H9 (cell line): ENCODE results near the gene EBF4. TPM values are rescaled to one million over a fixed set of nuclear protein-coding genes. Genes with fewer than 3 reads are reported as not detected.

Experiments
- DNase-seq: peaks from one replicate; pipeline ENCODE4 v3.0.0-alpha.2; 2017
- H2AFZ ChIP-seq: one replicate; pipeline ENCODE4 v1.6.1; 2013; ENCODE audit warnings: mild to moderate bottlenecking, low read length, control low read depth, moderate library complexity
- H2AK5ac ChIP-seq: 2 replicates; pipeline ENCODE4 v1.6.1; 2013; ENCODE audit warnings: low read length, control low read depth, mixed read lengths; ENCODE audit not compliant: insufficient read length
- H2BK120ac ChIP-seq: one replicate; pipeline ENCODE4 v1.6.1; 2013; ENCODE audit warnings: low read depth, mild to moderate bottlenecking, low read length, control low read depth, inconsistent platforms; ENCODE audit not compliant: poor library complexity, severe bottlenecking
- H2BK12ac ChIP-seq: 2 replicates; pipeline ENCODE4 v1.6.1; 2013; ENCODE audit warnings: low read length, control low read depth, mixed read lengths, low read depth; ENCODE audit not compliant: insufficient read length
- H2BK15ac ChIP-seq: 2 replicates; pipeline ENCODE4 v1.6.1; 2013; ENCODE audit warnings: low read depth, low read length, control low read depth
- H2BK20ac ChIP-seq: one replicate; pipeline ENCODE4 v1.6.1; 2013; ENCODE audit warnings: low read depth, mild to moderate bottlenecking, low read length, control low read depth, inconsistent platforms; ENCODE audit not compliant: poor library complexity, severe bottlenecking
- H2BK5ac ChIP-seq: 2 replicates; pipeline ENCODE4 v1.6.1; 2013; ENCODE audit warnings: low read length, control low read depth, mixed read lengths; ENCODE audit not compliant: insufficient read length
- H3K14ac ChIP-seq: 2 replicates; pipeline ENCODE4 v1.6.1; 2013; ENCODE audit warnings: low read length, control low read depth; ENCODE audit not compliant: insufficient read depth
- H3K18ac ChIP-seq: 2 replicates; pipeline ENCODE4 v1.6.1; 2013; ENCODE audit warnings: low read depth, mild to moderate bottlenecking, mixed read lengths, low read length, control low read depth; ENCODE audit not compliant: insufficient read length
- H3K23ac ChIP-seq: 2 replicates; pipeline ENCODE4 v1.6.1; 2013; ENCODE audit warnings: low read length, control low read depth, mixed read lengths, low read depth; ENCODE audit not compliant: insufficient read length
- H3K23me2 ChIP-seq: 2 replicates; pipeline ENCODE4 v1.6.1; 2013; ENCODE audit warnings: low read depth, mild to moderate bottlenecking, mixed read lengths, low read length, control low read depth; ENCODE audit not compliant: insufficient read length, poor library complexity, severe bottlenecking
- H3K27ac ChIP-seq: 2 replicates; pipeline ENCODE4 v1.5.1; 2013; ENCODE audit warnings: low read length, control low read depth, mixed read lengths, low read depth; ENCODE audit not compliant: insufficient read length
- H3K27me3 ChIP-seq: 2 replicates; pipeline ENCODE4 v1.6.1; 2013; ENCODE audit warnings: low read length, control low read depth, inconsistent platforms; ENCODE audit not compliant: insufficient read depth
- H3K4ac ChIP-seq: 2 replicates; pipeline ENCODE4 v1.6.1; 2013; ENCODE audit warnings: low read depth, mild to moderate bottlenecking, control low read depth, inconsistent platforms, low read length, moderate library complexity
- H3K4me1 ChIP-seq: 2 replicates; pipeline ENCODE4 v1.6.1; 2013; ENCODE audit warnings: low read length, control low read depth, inconsistent platforms; ENCODE audit not compliant: insufficient read depth
- H3K4me2 ChIP-seq: 2 replicates; pipeline ENCODE4 v1.6.1; 2013; ENCODE audit warnings: low read length, control low read depth, mixed read lengths; ENCODE audit not compliant: insufficient read length, insufficient read depth
- H3K56ac ChIP-seq: 2 replicates; pipeline ENCODE4 v1.6.1; 2013; ENCODE audit warnings: low read depth, mild to moderate bottlenecking, mixed read lengths, low read length, control low read depth; ENCODE audit not compliant: insufficient read length
- H3K79me1 ChIP-seq: 2 replicates; pipeline ENCODE4 v1.6.1; 2013; ENCODE audit warnings: low read depth, mild to moderate bottlenecking, moderate library complexity, low read length, control low read depth, inconsistent platforms; ENCODE audit not compliant: insufficient read depth, poor library complexity, severe bottlenecking
- H3K79me2 ChIP-seq: 2 replicates; pipeline ENCODE4 v1.6.1; 2013; ENCODE audit warnings: low read length, control low read depth, inconsistent platforms; ENCODE audit not compliant: insufficient read depth
- H3K9ac ChIP-seq: 2 replicates; pipeline ENCODE4 v1.6.1; 2013; ENCODE audit warnings: low read length, control low read depth, mixed read lengths; ENCODE audit not compliant: insufficient read length; ENCODE audit errors: extremely low read depth
- H3K9me3 ChIP-seq: one replicate; pipeline ENCODE4 v1.6.1; 2013; ENCODE audit warnings: low read depth, low read length, inconsistent platforms; ENCODE audit not compliant: control insufficient read depth
- H3T11ph ChIP-seq: one replicate; pipeline ENCODE4 v1.6.1; 2013; ENCODE audit warnings: mild to moderate bottlenecking, low read length, control low read depth, inconsistent platforms
- H4K20me1 ChIP-seq: one replicate; pipeline ENCODE4 v1.6.1; 2013; ENCODE audit not compliant: control insufficient read depth, insufficient read length, insufficient read depth
- H4K5ac ChIP-seq: 2 replicates; pipeline ENCODE4 v1.6.1; 2013; ENCODE audit warnings: low read depth, mild to moderate bottlenecking, mixed read lengths, low read length, control low read depth; ENCODE audit not compliant: insufficient read length
- H4K8ac ChIP-seq: replicated peaks from 2 replicates; pipeline ENCODE4 v1.6.1; 2013; ENCODE audit warnings: low read length, control low read depth, mixed read lengths, low read depth; ENCODE audit not compliant: insufficient read length
- H4K91ac ChIP-seq: 2 replicates; pipeline ENCODE4 v1.6.1; 2013; ENCODE audit warnings: low read depth, mild to moderate bottlenecking, moderate library complexity, mixed read lengths, low read length, control low read depth; ENCODE audit not compliant: insufficient read length
- H3K27ac Mint-ChIP-seq, 3 experiments: 2 replicates in 2 of 3; 3 replicates in 1 of 3; pipeline ENCODE4 v1.8.0; 2020 to 2021; ENCODE audit warnings: mixed read lengths in 3 of 3, mild to moderate bottlenecking in 1 of 3, moderate library complexity in 1 of 3
- H3K27me3 Mint-ChIP-seq: 2 replicates; pipeline ENCODE4 v1.8.0; 2021; ENCODE audit warnings: low read depth, mild to moderate bottlenecking, moderate library complexity, mixed read lengths
- H3K36me3 Mint-ChIP-seq, 3 experiments: 2 replicates in 2 of 3; 3 replicates in 1 of 3; pipeline ENCODE4 v1.8.0; 2020 to 2021; ENCODE audit warnings: low read depth in 3 of 3, mixed read lengths in 3 of 3; ENCODE audit not compliant: insufficient read depth in 1 of 3
- H3K4me1 Mint-ChIP-seq, 2 experiments: 2 replicates each; pipeline ENCODE4 v1.8.0; 2020; ENCODE audit warnings: mixed read lengths in 2 of 2
- H3K4me3 Mint-ChIP-seq, 2 experiments: 2 replicates in 1 of 2; 3 replicates in 1 of 2; pipeline ENCODE4 v1.8.0; 2020 to 2021; ENCODE audit warnings: mild to moderate bottlenecking in 2 of 2, mixed read lengths in 2 of 2, moderate library complexity in 1 of 2
- H3K9me3 Mint-ChIP-seq, 2 experiments: 2 replicates in 1 of 2; 3 replicates in 1 of 2; pipeline ENCODE4 v1.8.0; 2020; ENCODE audit warnings: mild to moderate bottlenecking in 2 of 2, mixed read lengths in 2 of 2, moderate library complexity in 1 of 2
- WGBS: extraction: QIAGEN DNeasy Blood & Tissue Kit; methylation state at CpG from one replicate; pipeline ENCODE4 v1.1.7; 2013; ENCODE audit warnings: missing lambda C conversion rate, low lambda C conversion rate, mixed read lengths; ENCODE audit not compliant: insufficient read length; ENCODE audit errors: extremely low coverage; 5-methylcytosine and 5-hydroxymethylcytosine counted together
- total RNA-seq: library from RNA; stranded (reverse); gene quantifications from 2 replicates; pipeline ENCODE4 v1.2.1, GENCODE V29; 2021
- TF ChIP-seq, protein P1 (sequence below): fragments of 200-600 bp; sonication (generic); conservative IDR thresholded peaks from 3 replicates; pipeline ENCODE4 v1.8.0; 2021; ENCODE audit warnings: antibody characterized with exemption, mild to moderate bottlenecking

EBF4 gene
- total RNA-seq, 1 experiment from 2014 or later: 3.9 TPM

DNA sequence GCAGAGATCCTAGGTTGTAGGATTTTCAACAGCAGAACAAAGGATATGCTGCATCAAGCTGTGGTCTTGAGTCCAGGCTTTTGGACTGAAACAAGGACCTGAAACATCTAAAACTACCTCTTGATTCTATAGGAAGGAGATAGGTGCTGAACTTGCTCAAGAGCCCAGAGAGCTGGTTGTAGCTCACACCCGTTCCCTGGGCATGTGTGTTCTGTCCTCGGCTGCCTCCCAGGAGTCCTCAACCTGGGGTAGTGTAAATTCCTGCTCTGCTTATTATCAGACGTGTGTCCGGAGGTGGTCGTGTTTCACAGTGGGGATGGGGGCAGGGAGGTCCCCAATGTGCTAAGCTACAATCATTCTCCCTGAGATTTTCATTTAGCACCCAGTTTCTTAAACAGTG is 35.3 kb upstream of the EBF4 start:
- DNase-seq: no peak
- WGBS: no CpG with 5 or more reads among the region's 5 CpGs
- H3K23ac ChIP-seq: no peak overlapping the region
- H3K79me1 ChIP-seq: peaks cover 11% of the 10 kb centered on the region
- H2BK15ac ChIP-seq: no peak overlapping the region
- TF ChIP-seq, protein P1, sequence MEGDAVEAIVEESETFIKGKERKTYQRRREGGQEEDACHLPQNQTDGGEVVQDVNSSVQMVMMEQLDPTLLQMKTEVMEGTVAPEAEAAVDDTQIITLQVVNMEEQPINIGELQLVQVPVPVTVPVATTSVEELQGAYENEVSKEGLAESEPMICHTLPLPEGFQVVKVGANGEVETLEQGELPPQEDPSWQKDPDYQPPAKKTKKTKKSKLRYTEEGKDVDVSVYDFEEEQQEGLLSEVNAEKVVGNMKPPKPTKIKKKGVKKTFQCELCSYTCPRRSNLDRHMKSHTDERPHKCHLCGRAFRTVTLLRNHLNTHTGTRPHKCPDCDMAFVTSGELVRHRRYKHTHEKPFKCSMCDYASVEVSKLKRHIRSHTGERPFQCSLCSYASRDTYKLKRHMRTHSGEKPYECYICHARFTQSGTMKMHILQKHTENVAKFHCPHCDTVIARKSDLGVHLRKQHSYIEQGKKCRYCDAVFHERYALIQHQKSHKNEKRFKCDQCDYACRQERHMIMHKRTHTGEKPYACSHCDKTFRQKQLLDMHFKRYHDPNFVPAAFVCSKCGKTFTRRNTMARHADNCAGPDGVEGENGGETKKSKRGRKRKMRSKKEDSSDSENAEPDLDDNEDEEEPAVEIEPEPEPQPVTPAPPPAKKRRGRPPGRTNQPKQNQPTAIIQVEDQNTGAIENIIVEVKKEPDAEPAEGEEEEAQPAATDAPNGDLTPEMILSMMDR: no peak
- no peak overlapping the region for H3T11ph ChIP-seq
- no peaks in the 10 kb centered on the region for H3K9me3 ChIP-seq
- H3K4me1 Mint-ChIP-seq: peaks cover 15 to 18% of the 10 kb centered on the region in 2 experiments
- H3K4me3 Mint-ChIP-seq: peak overlapping the region in 1 of 2 experiments; percentile 8; a peak in 1 of 5 replicates
- peak overlapping the region in 2 of 3 experiments; percentile 22 to 81; a peak in 2 of 7 replicates for H3K27ac Mint-ChIP-seq
- peaks cover 71 to 97% (median 90%) of the 10 kb centered on the region in 3 experiments for H3K36me3 Mint-ChIP-seq
- H2BK12ac ChIP-seq: no peak overlapping the region
- H4K8ac ChIP-seq: no peak overlapping the region
- H3K27me3 Mint-ChIP-seq: peaks cover 3% of the 10 kb centered on the region; the same call in 1 of the 2 replicates
- H3K4ac ChIP-seq: no peak overlapping the region
- H3K9ac ChIP-seq: no peak overlapping the region
- H3K23me2 ChIP-seq: peaks cover 9% of the 10 kb centered on the region
- no peak overlapping the region for H3K18ac ChIP-seq
- H3K4me1 ChIP-seq: no peaks in the 10 kb centered on the region; the same call in 1 of the 2 replicates
- no peak overlapping the region for H2BK5ac ChIP-seq
- H3K14ac ChIP-seq: no peak overlapping the region
- H3K27me3 ChIP-seq: no peaks in the 10 kb centered on the region
- no peak overlapping the region for H4K91ac ChIP-seq
- H4K5ac ChIP-seq: no peak overlapping the region
- H3K9me3 Mint-ChIP-seq: no peaks in the 10 kb centered on the region
- H3K4me2 ChIP-seq: no peak overlapping the region
- peaks cover 17% of the 10 kb centered on the region for H3K79me2 ChIP-seq
- H2AK5ac ChIP-seq: no peak overlapping the region
- no peak overlapping the region for H3K27ac ChIP-seq
- no peak overlapping the region for H2AFZ ChIP-seq
- H2BK20ac ChIP-seq: no peak overlapping the region
- no peak overlapping the region for H3K56ac ChIP-seq
- no peaks in the 10 kb centered on the region for H4K20me1 ChIP-seq
- H2BK120ac ChIP-seq: no peak overlapping the region
